Activated CD4-positive, alpha-beta memory T cell treated with anti-CD3 and anti-CD28 coated beads, Interleukin-2, amount 10 ng/mL, durations not matched to agents 7 days and 5 days (primary cell): ENCODE measurements around the gene SEM1. TPM values are rescaled to one million over a fixed set of nuclear protein-coding genes. Genes with fewer than 3 reads are reported as not detected.
"Not testable (repeated sequence)": the region's sequence is repeated elsewhere in the genome, so short reads cannot be mapped to it uniquely, and the experiment has no call there.

Experiments used
- CTCF ChIA-PET: fragments of 350-600 bp; sonication (Branson Sonifier 250); formaldehyde crosslinking; loops from one replicate; lab custom pipeline; 2021; ENCODE audit warnings: antibody characterized with exemption, inconsistent platforms; lab: Charles Lee
- POLR2A ChIA-PET: fragments of 350-600 bp; sonication (Branson Sonifier 250); formaldehyde crosslinking; loops from one replicate; lab custom pipeline; 2021; ENCODE audit warnings: antibody characterized with exemption; lab: Charles Lee
- DNase-seq: peaks from one replicate; pipeline ENCODE4 v3.0.0-alpha.2; 2020
- H3K27ac Mint-ChIP-seq: one replicate; pipeline ENCODE4 v1.8.0; 2021; ENCODE audit warnings: mild to moderate bottlenecking, mixed read lengths
- H3K27me3 Mint-ChIP-seq: one replicate; pipeline ENCODE4 v1.8.0; 2021; ENCODE audit warnings: mixed read lengths
- H3K36me3 Mint-ChIP-seq: one replicate; pipeline ENCODE4 v1.8.0; 2021; ENCODE audit warnings: low read depth, mixed read lengths
- H3K4me1 Mint-ChIP-seq: one replicate; pipeline ENCODE4 v1.8.0; 2021; ENCODE audit warnings: mixed read lengths
- H3K4me3 Mint-ChIP-seq: one replicate; pipeline ENCODE4 v1.8.0; 2021; ENCODE audit warnings: mild to moderate bottlenecking, mixed read lengths
- H3K9me3 Mint-ChIP-seq: one replicate; pipeline ENCODE4 v1.8.0; 2021; ENCODE audit warnings: mixed read lengths
- total RNA-seq, 2 experiments: library from RNA; stranded (reverse); gene quantifications; one replicate each; pipeline ENCODE4 v1.2.3, GENCODE V29; 2021

The SEM1 gene
- total RNA-seq = 10 to 100 TPM; 40.5 to 43.3 TPM

GRCh38 chr7:96709381-96710228, at the start of gene SEM1:
Gene SEM1 (minus strand): TSS chr7:96709846. CDS start chr7:96709763, 83 bp downstream.
- Mint-ChIP-seq H3K27me3 (peaks cover 3% of the 10 kb centered on the region), H3K36me3 (peaks cover 28% of the 10 kb centered on the region), H3K9me3 (peaks cover 18% of the 10 kb centered on the region), H3K27ac (peak within 1 kb of the TSS; percentile 94), H3K4me3 (peak within 1 kb of the TSS; percentile 100), H3K4me1 (peaks cover 28% of the 10 kb centered on the region)
- CTCF ChIA-PET = no interaction called here
- peak; percentile 65 for DNase-seq
- POLR2A ChIA-PET = no interaction called here

GRCh38 chr7:96757880-96758279, 48.2 kb upstream of the SEM1 start:
- H3K36me3 Mint-ChIP-seq, H3K4me1 Mint-ChIP-seq, CTCF ChIA-PET, DNase-seq, H3K9me3 Mint-ChIP-seq, H3K27ac Mint-ChIP-seq, POLR2A ChIA-PET, H3K4me3 Mint-ChIP-seq: not testable (repeated sequence)
- H3K27me3 Mint-ChIP-seq = peaks cover 11% of the 10 kb centered on the region

- no peak for DNase-seq
- ChIA-PET POLR2A (no interaction called here), CTCF (no interaction called here)
- Mint-ChIP-seq H3K27me3 (peaks cover 12% of the 10 kb centered on the region), H3K4me3 (no peak overlapping the region), H3K4me1 (no peaks in the 10 kb centered on the region), H3K36me3 (no peaks in the 10 kb centered on the region), H3K9me3 (no peaks in the 10 kb centered on the region), H3K27ac (no peak overlapping the region)
Observed at GRCh38 chr7:96747418-96747940, 37.8 kb upstream of the SEM1 start.

- peaks cover 19% of the 10 kb centered on the region for H3K27me3 Mint-ChIP-seq
- DNase-seq = no peak
- no peak overlapping the region for H3K27ac Mint-ChIP-seq
- no peak overlapping the region for H3K4me3 Mint-ChIP-seq
- no peaks in the 10 kb centered on the region for H3K36me3 Mint-ChIP-seq
- H3K9me3 Mint-ChIP-seq = no peaks in the 10 kb centered on the region
- ChIA-PET CTCF (no interaction called here), POLR2A (no interaction called here)
- H3K4me1 Mint-ChIP-seq = no peaks in the 10 kb centered on the region
Observed at GRCh38 chr7:96740130-96740529, 30.5 kb upstream of the SEM1 start.

- DNase-seq = no peak
- no peaks in the 10 kb centered on the region for H3K36me3 Mint-ChIP-seq
- H3K9me3 Mint-ChIP-seq = no peaks in the 10 kb centered on the region
- H3K27ac Mint-ChIP-seq = no peak overlapping the region
- POLR2A ChIA-PET = no interaction called here
- CTCF ChIA-PET = no interaction called here
- H3K27me3 Mint-ChIP-seq = peaks cover 19% of the 10 kb centered on the region
- H3K4me1 Mint-ChIP-seq = no peaks in the 10 kb centered on the region
- no peak overlapping the region for H3K4me3 Mint-ChIP-seq
Observed at GRCh38 chr7:96739609-96740008, 30.0 kb upstream of the SEM1 start.

- H3K27me3 Mint-ChIP-seq = peaks cover 17% of the 10 kb centered on the region
- no peaks in the 10 kb centered on the region for H3K4me1 Mint-ChIP-seq
- ChIA-PET CTCF (no interaction called here), POLR2A (no interaction called here)
- H3K36me3 Mint-ChIP-seq = no peaks in the 10 kb centered on the region
- DNase-seq = no peak
- no peaks in the 10 kb centered on the region for H3K9me3 Mint-ChIP-seq
- H3K27ac Mint-ChIP-seq = no peak overlapping the region
- H3K4me3 Mint-ChIP-seq = no peak overlapping the region
Observed at GRCh38 chr7:96739167-96739566, 29.5 kb upstream of the SEM1 start.

GRCh38 chr7:96738705-96739104, 29.1 kb upstream of the SEM1 start:
- Mint-ChIP-seq H3K36me3 (no peaks in the 10 kb centered on the region), H3K4me1 (no peaks in the 10 kb centered on the region), H3K9me3 (no peaks in the 10 kb centered on the region), H3K4me3 (no peak overlapping the region), H3K27me3 (peaks cover 17% of the 10 kb centered on the region), H3K27ac (no peak overlapping the region)
- no peak for DNase-seq
- ChIA-PET CTCF (no interaction called here), POLR2A (no interaction called here)

- Mint-ChIP-seq H3K27ac (no peak overlapping the region), H3K27me3 (peaks cover 13% of the 10 kb centered on the region), H3K36me3 (no peaks in the 10 kb centered on the region), H3K4me1 (no peaks in the 10 kb centered on the region), H3K9me3 (no peaks in the 10 kb centered on the region), H3K4me3 (no peak overlapping the region)
- POLR2A ChIA-PET = no interaction called here
- CTCF ChIA-PET = no interaction called here
- DNase-seq = no peak
Observed at GRCh38 chr7:96737545-96738050, 28.0 kb upstream of the SEM1 start.

GRCh38 chr7:96734343-96734742, 24.7 kb upstream of the SEM1 start:
- Mint-ChIP-seq H3K27ac (no peak overlapping the region), H3K4me3 (no peak overlapping the region), H3K27me3 (no peaks in the 10 kb centered on the region), H3K4me1 (no peaks in the 10 kb centered on the region), H3K36me3 (no peaks in the 10 kb centered on the region), H3K9me3 (no peaks in the 10 kb centered on the region)
- ChIA-PET CTCF (interaction anchor here (0.7 kb wide), 1 partner anchor 10 kb away, joined by 5 read pairs; no protein-coding TSS in a partner anchor), POLR2A (interaction anchor here (0.6 kb wide), 1 partner anchor 275 kb away, joined by 3 read pairs; no protein-coding TSS in a partner anchor)
- no peak for DNase-seq

GRCh38 chr7:96729820-96730219, 20.2 kb upstream of the SEM1 start:
- H3K27ac Mint-ChIP-seq = no peak overlapping the region
- H3K36me3 Mint-ChIP-seq = no peaks in the 10 kb centered on the region
- H3K27me3 Mint-ChIP-seq = peaks cover under 1% of the 10 kb centered on the region
- H3K4me3 Mint-ChIP-seq = no peak overlapping the region
- ChIA-PET POLR2A (no interaction called here), CTCF (no interaction called here)
- H3K9me3 Mint-ChIP-seq = no peaks in the 10 kb centered on the region
- no peaks in the 10 kb centered on the region for H3K4me1 Mint-ChIP-seq
- no peak for DNase-seq

- no peaks in the 10 kb centered on the region for H3K9me3 Mint-ChIP-seq
- no peaks in the 10 kb centered on the region for H3K36me3 Mint-ChIP-seq
- ChIA-PET POLR2A (no interaction called here), CTCF (no interaction called here)
- H3K27me3 Mint-ChIP-seq = peaks cover 8% of the 10 kb centered on the region
- no peak for DNase-seq
- no peak overlapping the region for H3K4me3 Mint-ChIP-seq
- no peak overlapping the region for H3K27ac Mint-ChIP-seq
- no peaks in the 10 kb centered on the region for H3K4me1 Mint-ChIP-seq
Observed at GRCh38 chr7:96728139-96728538, 18.5 kb upstream of the SEM1 start.

- Mint-ChIP-seq H3K36me3 (no peaks in the 10 kb centered on the region), H3K4me3 (no peak overlapping the region), H3K9me3 (no peaks in the 10 kb centered on the region), H3K27ac (no peak overlapping the region), H3K4me1 (no peaks in the 10 kb centered on the region), H3K27me3 (peaks cover 12% of the 10 kb centered on the region)
- ChIA-PET POLR2A (no interaction called here), CTCF (no interaction called here)
- DNase-seq = no peak
Observed at GRCh38 chr7:96727534-96728088, 18.0 kb upstream of the SEM1 start.

- Mint-ChIP-seq H3K27me3 (peaks cover 22% of the 10 kb centered on the region), H3K4me3 (no peak overlapping the region), H3K36me3 (no peaks in the 10 kb centered on the region), H3K27ac (no peak overlapping the region), H3K9me3 (no peaks in the 10 kb centered on the region), H3K4me1 (no peaks in the 10 kb centered on the region)
- CTCF ChIA-PET = no interaction called here
- POLR2A ChIA-PET = no interaction called here
- no peak for DNase-seq
Observed at GRCh38 chr7:96723622-96724021, 14.0 kb upstream of the SEM1 start.
